Cardiac fibroblast (primary cell): ENCODE data around the gene CD82.
A peak's percentile ranks its signal among the peaks of the same experiment; 100 is the strongest.

Experiments used
- DNase-seq, 2 donors: peaks; one replicate each; pipeline versions ENCODE4 v3.0.0 to v3.0.0-alpha.2; 2010; ENCODE audit warnings: low read depth in 2 of 2
- H3K4me3 ChIP-seq, 2 donors: replicated peaks in 1 of 2; 1 replicate in 1 of 2; 2 replicates in 1 of 2; pipeline ENCODE4 v1.5.1; 2011; ENCODE audit warnings: low read depth in 2 of 2, low read length in 2 of 2, mild to moderate bottlenecking in 2 of 2, moderate library complexity in 1 of 2
- CTCF ChIP-seq: IDR thresholded peaks from one replicate; pipeline ENCODE4 v1.5.1; 2011; ENCODE audit warnings: low read depth, mild to moderate bottlenecking, low read length, inconsistent platforms

The CD82 gene

GRCh38 chr11:44565211-44565952, at the start of gene CD82:
CD82 (plus strand) TSS chr11:44565663; CDS start chr11:44594663, 29,000 bp downstream.
- peak within 1 kb of the TSS; percentile 48 to 54 for H3K4me3 ChIP-seq
- peak; percentile 99 for DNase-seq
- no peak for TF ChIP-seq CTCF

GRCh38 chr11:44516688-44517507, 48.6 kb upstream of the CD82 start:
- no peak for DNase-seq
- H3K4me3 ChIP-seq, result no peak overlapping the region
- no peak for TF ChIP-seq CTCF

- H3K4me3 ChIP-seq, result no peak overlapping the region
- DNase-seq, result no peak
- TF ChIP-seq CTCF, result no peak
Measured at GRCh38 chr11:44517541-44517940, 47.9 kb upstream of the CD82 start.

GRCh38 chr11:44518968-44519550, 46.4 kb upstream of the CD82 start:
- no peak for TF ChIP-seq CTCF
- no peak overlapping the region for H3K4me3 ChIP-seq
- no peak for DNase-seq

- TF ChIP-seq CTCF, result no peak
- no peak for DNase-seq
- H3K4me3 ChIP-seq, result no peak overlapping the region
Measured at GRCh38 chr11:44519989-44520737, 45.3 kb upstream of the CD82 start.

- DNase-seq, result no peak
- TF ChIP-seq CTCF, result no peak
- no peak overlapping the region for H3K4me3 ChIP-seq
Measured at GRCh38 chr11:44521148-44521547, 44.3 kb upstream of the CD82 start.
